H1 (cell line): ENCODE data around the gene ZMYND10.

Experiments used
- CBX5 ChIP-seq: fragments of 300-800, 300-1000 bp; sonication (generic); IDR thresholded peaks from 2 replicates; pipeline ENCODE4 v1.7.1; 2016; ENCODE audit warnings: antibody characterized with exemption, low read length, low read depth
- CHD2 ChIP-seq: IDR thresholded peaks from 2 replicates; pipeline ENCODE4 v1.6.1; 2012; ENCODE audit warnings: low read length, improper control_type of control experiment
- POLR2A ChIP-seq, 2 experiments: IDR thresholded peaks; 1 replicate in 1 of 2; 2 replicates in 1 of 2; pipeline ENCODE4 v1.6.1; 2011; ENCODE audit warnings: low read depth in 2 of 2, low read length in 2 of 2, mild to moderate bottlenecking in 2 of 2; ENCODE audit errors: control extremely low read depth in 1 of 2
- POU5F1 ChIP-seq: IDR thresholded peaks from 2 replicates; pipeline ENCODE4 v1.6.1; 2011; ENCODE audit warnings: low read depth, mild to moderate bottlenecking, low read length, moderate library complexity
- RBBP5 ChIP-seq: IDR thresholded peaks from 2 replicates; pipeline ENCODE4 v1.7.1; 2012; ENCODE audit warnings: low read depth, mild to moderate bottlenecking, inconsistent platforms, low read length, moderate library complexity, borderline replicate concordance
- TCF12 ChIP-seq: IDR thresholded peaks from 2 replicates; pipeline ENCODE4 v1.6.1; 2011; ENCODE audit warnings: low read depth, mild to moderate bottlenecking, low read length
- TF ChIP-seq, protein P1 (sequence below): IDR thresholded peaks from 2 replicates; pipeline ENCODE4 v1.6.1; 2012; ENCODE audit warnings: inconsistent platforms

DNA sequence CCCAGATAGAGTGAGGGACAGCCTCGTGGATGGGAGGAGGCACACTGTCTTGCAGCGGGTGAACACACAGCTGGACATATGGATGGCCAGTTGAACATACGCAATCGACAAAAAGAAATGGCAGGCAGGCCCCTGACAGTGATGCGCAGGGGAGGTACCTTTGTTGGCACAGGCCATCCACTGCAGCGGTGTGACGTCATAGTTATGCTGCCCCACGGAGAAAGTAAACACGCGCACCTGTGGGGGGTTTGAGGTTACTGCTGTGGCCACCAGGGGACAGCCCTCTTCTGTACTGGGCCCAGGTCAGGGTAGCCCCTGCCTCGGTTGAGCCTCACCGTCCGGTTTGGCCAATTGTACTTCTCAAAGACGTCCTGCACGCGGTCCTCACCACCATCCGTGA, 33.2 kb upstream of the ZMYND10 start:
- TF ChIP-seq TCF12 (no peak), POLR2A (IDR thresholded peaks at IDR 0.05; ENCODE audit: control extremely low read depth in 1 of 2, low read depth in 2 of 2, low read length in 2 of 2) (no peak), RBBP5 (no peak), CHD2 (no peak), CBX5 (no peak), POU5F1 (no peak)
- TF ChIP-seq, protein P1, sequence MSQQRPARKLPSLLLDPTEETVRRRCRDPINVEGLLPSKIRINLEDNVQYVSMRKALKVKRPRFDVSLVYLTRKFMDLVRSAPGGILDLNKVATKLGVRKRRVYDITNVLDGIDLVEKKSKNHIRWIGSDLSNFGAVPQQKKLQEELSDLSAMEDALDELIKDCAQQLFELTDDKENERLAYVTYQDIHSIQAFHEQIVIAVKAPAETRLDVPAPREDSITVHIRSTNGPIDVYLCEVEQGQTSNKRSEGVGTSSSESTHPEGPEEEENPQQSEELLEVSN: no peak
